ENCODE measurements around the gene MORF4L1.

Gene MORF4L1

DNA sequence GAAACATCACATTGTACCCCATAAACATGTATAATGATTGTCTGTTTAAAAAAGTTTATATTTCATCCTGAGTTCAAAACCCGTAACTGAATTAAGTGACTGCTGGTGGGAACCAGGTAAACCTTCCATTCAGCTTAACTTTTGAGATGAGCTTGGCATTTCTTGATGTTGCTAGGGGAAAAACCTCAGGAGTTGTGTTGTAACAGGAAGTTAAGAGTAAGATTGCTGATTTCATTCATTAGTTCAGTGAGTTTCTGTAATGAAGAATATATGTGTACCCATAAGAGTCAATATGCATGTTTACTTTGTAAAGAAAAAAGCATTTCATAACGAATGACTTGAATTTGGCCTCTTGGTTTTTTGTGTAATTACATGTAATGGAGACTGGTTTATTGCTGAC is 39.6 kb downstream of the MORF4L1 start:
- H4K20me1 ChIP-seq (ENCODE audit: control insufficient read depth, insufficient read depth, low read depth, low read length): peaks cover 5% of the 10 kb centered on the region
- no peaks in the 10 kb centered on the region for H3K79me2 ChIP-seq (ENCODE audit: control insufficient read depth, low read length)
- H3K27me3 ChIP-seq (ENCODE audit: control insufficient read depth, low read length): no peaks in the 10 kb centered on the region
- no peak overlapping the region for H3K27ac ChIP-seq (ENCODE audit: low read depth, low read length)
- H3K4me1 ChIP-seq (ENCODE audit: control insufficient read depth, low read length): no peaks in the 10 kb centered on the region; the same call in 1 of the 2 replicates
- H3K9me3 ChIP-seq (ENCODE audit: control insufficient read depth, insufficient read depth, low read length): no peaks in the 10 kb centered on the region
- peaks cover 27% of the 10 kb centered on the region for H3K36me3 ChIP-seq (ENCODE audit: control insufficient read depth, low read length)
- H3K9me2 ChIP-seq (replicated peaks; ENCODE audit: control insufficient read depth, low read length): no peaks in the 10 kb centered on the region
- H3K4me2 ChIP-seq (ENCODE audit: low read length): no peak overlapping the region
- no peak for TF ChIP-seq EZH2phosphoT487 (IDR thresholded peaks at IDR 0.05; ENCODE audit: borderline replicate concordance, low read length)
- TF ChIP-seq, protein P1, sequence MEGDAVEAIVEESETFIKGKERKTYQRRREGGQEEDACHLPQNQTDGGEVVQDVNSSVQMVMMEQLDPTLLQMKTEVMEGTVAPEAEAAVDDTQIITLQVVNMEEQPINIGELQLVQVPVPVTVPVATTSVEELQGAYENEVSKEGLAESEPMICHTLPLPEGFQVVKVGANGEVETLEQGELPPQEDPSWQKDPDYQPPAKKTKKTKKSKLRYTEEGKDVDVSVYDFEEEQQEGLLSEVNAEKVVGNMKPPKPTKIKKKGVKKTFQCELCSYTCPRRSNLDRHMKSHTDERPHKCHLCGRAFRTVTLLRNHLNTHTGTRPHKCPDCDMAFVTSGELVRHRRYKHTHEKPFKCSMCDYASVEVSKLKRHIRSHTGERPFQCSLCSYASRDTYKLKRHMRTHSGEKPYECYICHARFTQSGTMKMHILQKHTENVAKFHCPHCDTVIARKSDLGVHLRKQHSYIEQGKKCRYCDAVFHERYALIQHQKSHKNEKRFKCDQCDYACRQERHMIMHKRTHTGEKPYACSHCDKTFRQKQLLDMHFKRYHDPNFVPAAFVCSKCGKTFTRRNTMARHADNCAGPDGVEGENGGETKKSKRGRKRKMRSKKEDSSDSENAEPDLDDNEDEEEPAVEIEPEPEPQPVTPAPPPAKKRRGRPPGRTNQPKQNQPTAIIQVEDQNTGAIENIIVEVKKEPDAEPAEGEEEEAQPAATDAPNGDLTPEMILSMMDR (IDR thresholded peaks at IDR 0.05; ENCODE audit: low read depth, low read length, poor library complexity, severe bottlenecking): no peak
- H3K4me3 ChIP-seq (ENCODE audit: low read length): no peak overlapping the region
- peaks cover 13% of the 10 kb centered on the region for H3F3A ChIP-seq (ENCODE audit: control insufficient read depth, insufficient read depth)

GRCh38 chr15:78913012-78913411 is 40.3 kb downstream of the MORF4L1 start:
- H3K9me3 ChIP-seq (ENCODE audit: control insufficient read depth, insufficient read depth, low read length): no peaks in the 10 kb centered on the region

GRCh38 chr15:78914027-78914764 is 41.5 kb downstream of the MORF4L1 start:
- Histone ChIP-seq H4K20me1 (ENCODE audit: control insufficient read depth, insufficient read depth, low read depth, low read length) (peaks cover 5% of the 10 kb centered on the region), H3K4me1 (ENCODE audit: control insufficient read depth, low read length) (no peaks in the 10 kb centered on the region; the same call in 1 of the 2 replicates), H3K9me3 (ENCODE audit: control insufficient read depth, insufficient read depth, low read length) (no peaks in the 10 kb centered on the region), H3K27me3 (ENCODE audit: control insufficient read depth, low read length) (no peaks in the 10 kb centered on the region), H3F3A (ENCODE audit: control insufficient read depth, insufficient read depth) (peaks cover 5% of the 10 kb centered on the region), H3K9me2 (replicated peaks; ENCODE audit: control insufficient read depth, low read length) (no peaks in the 10 kb centered on the region), H3K4me2 (ENCODE audit: low read length) (no peak overlapping the region), H3K79me2 (ENCODE audit: control insufficient read depth, low read length) (no peaks in the 10 kb centered on the region), H3K36me3 (ENCODE audit: control insufficient read depth, low read length) (peaks cover 27% of the 10 kb centered on the region), H3K4me3 (ENCODE audit: low read length) (no peak overlapping the region), H3K27ac (ENCODE audit: low read depth, low read length) (no peak overlapping the region)
- TF ChIP-seq, protein P1 (IDR thresholded peaks at IDR 0.05; ENCODE audit: low read depth, low read length, poor library complexity, severe bottlenecking): peak; percentile 46
- TF ChIP-seq EZH2phosphoT487 (IDR thresholded peaks at IDR 0.05; ENCODE audit: borderline replicate concordance, low read length): no peak

More at GRCh38 chr15:78913012-78913411, 40.3 kb downstream of the MORF4L1 start:
- Histone ChIP-seq H3K9me2 (replicated peaks; ENCODE audit: control insufficient read depth, low read length) (no peaks in the 10 kb centered on the region), H3K4me3 (ENCODE audit: low read length) (no peak overlapping the region), H3K4me1 (ENCODE audit: control insufficient read depth, low read length) (no peaks in the 10 kb centered on the region; the same call in 1 of the 2 replicates), H3K79me2 (ENCODE audit: control insufficient read depth, low read length) (no peaks in the 10 kb centered on the region), H3K36me3 (ENCODE audit: control insufficient read depth, low read length) (peaks cover 27% of the 10 kb centered on the region), H3K4me2 (ENCODE audit: low read length) (no peak overlapping the region), H3K27ac (ENCODE audit: low read depth, low read length) (no peak overlapping the region), H3F3A (ENCODE audit: control insufficient read depth, insufficient read depth) (peaks cover 11% of the 10 kb centered on the region), H4K20me1 (ENCODE audit: control insufficient read depth, insufficient read depth, low read depth, low read length) (peaks cover 5% of the 10 kb centered on the region), H3K27me3 (ENCODE audit: control insufficient read depth, low read length) (no peaks in the 10 kb centered on the region)
- TF ChIP-seq, protein P1 (IDR thresholded peaks at IDR 0.05; ENCODE audit: low read depth, low read length, poor library complexity, severe bottlenecking): no peak
- no peak for TF ChIP-seq EZH2phosphoT487 (IDR thresholded peaks at IDR 0.05; ENCODE audit: borderline replicate concordance, low read length)
